ENCODE data around the gene SRRD. TPM values are rescaled to one million over a fixed set of nuclear protein-coding genes. Genes with fewer than 3 reads are reported as not detected.

SRRD gene
- 20.6 to 23.3 TPM (median 22.9 TPM) in 5 replicates for total RNA-seq (2022; extraction: Qiagen RNA extraction; ENCODE audit: low read depth)

GRCh38 chr22:26483439-26484359 lies at the start of gene SRRD, which contains the start of gene HPS4:
Gene SRRD (plus strand): TSS chr22:26483877. CDS start chr22:26483891, 14 bp downstream.
Gene HPS4 (minus strand): TSS chr22:26483783. CDS start chr22:26481762, 2,021 bp downstream.

GRCh38 chr22:26512149-26512793 lies 28.6 kb downstream of the SRRD start, which contains the start of gene TFIP11:
Gene TFIP11 (minus strand): TSS chr22:26512473. CDS start chr22:26510272, 2,201 bp downstream.

Other genes with a start within 250 kb of the SRRD start
- gene ASPHD2, start 54.6 kb upstream of the SRRD start, total RNA-seq (2022; extraction: Qiagen RNA extraction; ENCODE audit: low read depth), result 1.1 to 1.2 TPM (median 1.1 TPM) in 5 replicates
- 12.9 to 16.7 TPM (median 15.6 TPM) in 5 replicates for gene HPS4, start 94 bp upstream of the SRRD start, total RNA-seq (2022; extraction: Qiagen RNA extraction; ENCODE audit: low read depth)
- gene TFIP11, start 28.6 kb downstream of the SRRD start, total RNA-seq (2022; extraction: Qiagen RNA extraction; ENCODE audit: low read depth), result 19.3 to 25.2 TPM (median 23.9 TPM) in 5 replicates
- 9.0 to 10.9 TPM (median 10.4 TPM) in 5 replicates for gene TPST2, start 106.3 kb downstream of the SRRD start, total RNA-seq (2022; extraction: Qiagen RNA extraction; ENCODE audit: low read depth)
- not detected in 5 replicates for gene CRYBB1, start 134.2 kb downstream of the SRRD start, total RNA-seq (2022; extraction: Qiagen RNA extraction; ENCODE audit: low read depth)
- gene CRYBA4, start 138.1 kb downstream of the SRRD start, total RNA-seq (2022; extraction: Qiagen RNA extraction; ENCODE audit: low read depth), result not detected in 5 replicates
- gene MIAT, start 173.7 kb downstream of the SRRD start, total RNA-seq (2022; extraction: Qiagen RNA extraction; ENCODE audit: low read depth), result 0.22 to 0.32 TPM (median 0.23 TPM) in 5 replicates